Esophagus (tissue), 2 donors: ENCODE data around the gene HERC6. TPM values are rescaled to one million over a fixed set of nuclear protein-coding genes. Genes with fewer than 3 reads are reported as not detected.

Source experiments
- H3K27ac ChIP-seq, 2 donors: one replicate each; pipeline ENCODE4 v1.5.1; 2013; ENCODE audit warnings: low read depth in 2 of 2, mild to moderate bottlenecking in 2 of 2, inconsistent platforms in 1 of 2, low read length in 1 of 2, moderate library complexity in 1 of 2
- H3K27me3 ChIP-seq, 2 donors: one replicate each; pipeline ENCODE4 v1.6.1; 2013; ENCODE audit warnings: low read length in 2 of 2, control low read depth in 1 of 2, mild to moderate bottlenecking in 1 of 2; ENCODE audit not compliant: insufficient read depth in 2 of 2, control insufficient read depth in 1 of 2
- H3K36me3 ChIP-seq, 2 donors: one replicate each; pipeline ENCODE4 v1.6.1; 2013; ENCODE audit warnings: low read length in 1 of 2; ENCODE audit not compliant: control insufficient read depth in 2 of 2, insufficient read depth in 2 of 2
- H3K4me1 ChIP-seq, 2 donors: one replicate each; pipeline ENCODE4 v1.6.1; 2013; ENCODE audit warnings: low read length in 1 of 2; ENCODE audit not compliant: control insufficient read depth in 2 of 2, insufficient read depth in 2 of 2
- H3K4me3 ChIP-seq, 2 donors: one replicate each; pipeline ENCODE4 v1.5.1; 2013; ENCODE audit warnings: low read length in 2 of 2, mild to moderate bottlenecking in 2 of 2, low read depth in 1 of 2, moderate library complexity in 1 of 2
- H3K9me3 ChIP-seq, 2 donors: one replicate each; pipeline ENCODE4 v1.6.1; 2013; ENCODE audit warnings: mild to moderate bottlenecking in 2 of 2, low read depth in 1 of 2, low read length in 1 of 2, moderate library complexity in 1 of 2; ENCODE audit not compliant: control insufficient read depth in 2 of 2, insufficient read depth in 1 of 2
- WGBS, 2 donors: extraction: QIAGEN DNeasy Blood & Tissue Kit; methylation state at CpG; one replicate each; pipeline ENCODE4 v1.1.7; 2013; 5-methylcytosine and 5-hydroxymethylcytosine counted together
- polyA plus RNA-seq, 2 donors: library from polyadenylated mRNA; stranded (reverse); fragments of 200-250 nt; gene quantifications; one replicate each; pipeline ENCODE4 v1.2.3, GENCODE V29; 2013
- donor health status: healthy with polysubstance abuse.
- donor health status: Bipolar disorder and iron deficiency.

HERC6 gene
- polyA plus RNA-seq, 2 donors = 8.7 to 15.6 TPM

GRCh38 chr4:88481537-88481936, 102.9 kb downstream of the HERC6 start:
- H3K36me3 ChIP-seq = no peaks in the 10 kb centered on the region
- H3K4me3 ChIP-seq = no peak overlapping the region
- WGBS, 2 donors = 35 to 57% methylated on average over 1 of the region's 1 CpG
- H3K27ac ChIP-seq = no peak overlapping the region
- no peaks in the 10 kb centered on the region for H3K4me1 ChIP-seq
- H3K27me3 ChIP-seq = no peaks in the 10 kb centered on the region
- no peaks in the 10 kb centered on the region for H3K9me3 ChIP-seq

DNA sequence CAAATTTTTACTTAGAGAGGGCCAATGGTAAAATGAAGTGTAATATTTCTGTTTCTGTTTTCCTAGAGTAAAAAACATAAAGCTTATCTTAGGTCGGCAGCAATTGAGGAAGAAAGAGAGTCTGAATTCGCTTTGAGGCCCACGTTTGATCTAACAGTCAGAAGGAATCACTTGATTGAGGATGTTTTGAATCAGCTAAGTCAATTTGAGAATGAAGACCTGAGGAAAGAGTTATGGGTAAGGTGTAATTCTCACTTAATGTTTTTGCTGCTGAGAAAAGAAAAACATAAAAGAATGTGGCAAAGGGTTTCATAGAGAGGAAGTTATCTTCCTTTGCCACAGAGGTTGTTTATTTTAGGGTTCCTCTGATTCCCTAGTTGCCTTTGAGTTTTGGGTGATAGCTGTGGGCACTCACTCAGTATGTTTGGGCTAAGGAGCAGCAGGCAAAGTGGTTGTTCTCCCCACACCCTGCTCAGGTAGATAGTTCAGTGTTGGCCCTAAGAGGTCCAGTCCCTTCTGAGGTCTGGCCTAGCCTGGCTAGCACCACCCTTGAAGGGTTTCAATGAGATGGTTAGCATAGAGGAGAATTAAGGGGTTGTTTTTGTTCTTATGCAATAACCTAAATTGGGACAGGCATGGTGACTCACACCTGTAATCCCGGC, 110.6 kb downstream of the HERC6 start:
- Histone ChIP-seq H3K36me3 (no peaks in the 10 kb centered on the region), H3K27me3 (no peaks in the 10 kb centered on the region), H3K4me1 (no peaks in the 10 kb centered on the region), H3K9me3 (no peaks in the 10 kb centered on the region), H3K4me3 (no peak overlapping the region), H3K27ac (no peak overlapping the region)
- WGBS, 2 donors = 61 to 67% methylated on average over 4 of the region's 4 CpGs

Other genes starting within 250 kb of the HERC6 start
- gene ABCG2, start 220.2 kb upstream of the HERC6 start, polyA plus RNA-seq = under 1 TPM; 0.39 to 0.81 TPM
- gene PPM1K, start 94.3 kb upstream of the HERC6 start, polyA plus RNA-seq = 1 to 10 TPM; 5.5 to 5.7 TPM
- gene HERC5, start 78.3 kb downstream of the HERC6 start, polyA plus RNA-seq = 1 to 10 TPM in 1 of 2 donors, under 1 TPM in 1; 0.92 to 1.1 TPM
- 10 to 100 TPM; 62.0 to 82.4 TPM for gene PYURF, start 144.9 kb downstream of the HERC6 start, polyA plus RNA-seq
- 1 to 10 TPM; 7.5 to 9.9 TPM for gene HERC3, start 213.6 kb downstream of the HERC6 start, polyA plus RNA-seq